Sciatic nerve (tissue), 1 donor: ENCODE measurements around the gene RPL29. TPM values are rescaled to one million over a fixed set of nuclear protein-coding genes. Genes with fewer than 3 reads are reported as not detected.

Experiments
- total RNA-seq: library from RNA; stranded (reverse); fragmentation: NEBNext Ultra II Directional; extraction: Animal tissue kit (Norgen Biotek cat#: 25700); gene quantifications from one replicate; pipeline ENCODE4 v1.2.1, GENCODE V29; 2021
- donor health status: DM: no; HTN: no; CAD: no.

RPL29 gene
- total RNA-seq, 1 donor from 2014 or later, result 753 TPM

Other genes with a start within 250 kb of the RPL29 start
- not detected for gene IQCF6, start 216.7 kb downstream of the RPL29 start, total RNA-seq
- not detected for gene IQCF2, start 134.3 kb downstream of the RPL29 start, total RNA-seq
- not detected for gene IQCF5, start 120.3 kb downstream of the RPL29 start, total RNA-seq
- not detected for gene IQCF1, start 92.5 kb downstream of the RPL29 start, total RNA-seq
- gene RRP9, start 54.0 kb downstream of the RPL29 start, total RNA-seq, result 12.9 TPM
- gene PARP3, start 53.5 kb downstream of the RPL29 start, total RNA-seq, result 18.0 TPM
- gene GPR62, start 40.5 kb downstream of the RPL29 start, total RNA-seq, result 0.13 TPM
- 145 TPM for gene PCBP4, start 28.4 kb downstream of the RPL29 start, total RNA-seq
- 42.3 TPM for gene ABHD14B, start 21.8 kb downstream of the RPL29 start, total RNA-seq
- 15.9 TPM for gene ABHD14A, start 20.8 kb downstream of the RPL29 start, total RNA-seq
- 21.9 TPM for gene ACY1, start 12.4 kb downstream of the RPL29 start, total RNA-seq
- 22.1 TPM for gene DUSP7, start 60.7 kb upstream of the RPL29 start, total RNA-seq
- gene POC1A, start 158.5 kb upstream of the RPL29 start, total RNA-seq, result 2.1 TPM
- 39.1 TPM for gene ALAS1, start 202.3 kb upstream of the RPL29 start, total RNA-seq
- 1.1 TPM for gene TLR9, start 229.8 kb upstream of the RPL29 start, total RNA-seq
- 39.8 TPM for gene TWF2, start 243.3 kb upstream of the RPL29 start, total RNA-seq
- gene PPM1M, start 249.9 kb upstream of the RPL29 start, total RNA-seq, result 36.9 TPM